Measurements from ENCODE around the gene DNAAF8.

Gene DNAAF8

GRCh38 chr16:4734063-4734729 lies at the start of gene DNAAF8, which contains the start of gene ANKS3:
DNAAF8 (plus strand) TSS chr16:4734537; CDS start chr16:4736515, 1,978 bp downstream.
ANKS3 (minus strand) TSS chr16:4734271; CDS start chr16:4730149, 4,122 bp downstream.
- peak; percentile 96 for DNase-seq

- DNase-seq = no peak
Observed at GRCh38 chr16:4684763-4685162, 49.6 kb upstream of the DNAAF8 start.

- no peak for DNase-seq
Observed at GRCh38 chr16:4685292-4685691, 49.0 kb upstream of the DNAAF8 start.

GRCh38 chr16:4685776-4686496 lies 48.4 kb upstream of the DNAAF8 start:
- DNase-seq = no peak

DNA sequence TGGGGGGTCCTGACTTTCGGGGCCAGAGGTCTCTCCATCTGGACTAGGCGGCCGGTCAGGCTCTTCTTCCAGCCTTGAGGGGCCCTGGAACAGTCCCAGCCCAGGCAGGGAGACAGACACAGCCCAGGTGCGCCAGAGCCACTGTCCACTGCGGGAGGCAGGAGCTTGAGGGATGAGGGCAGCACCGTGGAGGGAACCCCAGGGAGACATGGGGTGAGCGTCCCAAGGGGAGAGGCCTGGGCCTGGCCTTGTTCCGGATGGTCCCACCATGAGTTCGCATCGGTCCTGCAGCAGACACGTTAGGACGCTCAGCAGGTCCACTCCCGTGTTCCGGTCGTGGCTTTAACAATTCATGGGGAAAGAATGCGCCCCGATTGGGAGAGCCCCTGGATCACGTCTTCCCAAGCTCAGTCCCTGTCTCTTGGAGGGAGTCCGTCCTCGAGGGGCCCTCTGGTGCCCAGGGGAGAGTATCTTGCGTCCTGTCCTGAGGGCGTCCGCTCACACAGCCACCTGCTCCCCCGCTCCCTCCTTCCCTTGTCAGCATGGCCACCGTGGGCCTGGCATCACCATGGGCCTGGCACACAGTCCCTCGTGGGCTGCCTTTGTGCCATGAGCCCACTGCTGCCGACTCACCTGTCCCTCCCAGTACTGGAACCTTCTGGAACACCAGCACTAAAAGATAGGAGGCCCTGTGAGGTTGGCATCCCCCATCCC lies 47.7 kb upstream of the DNAAF8 start:
- no peak for DNase-seq

DNA sequence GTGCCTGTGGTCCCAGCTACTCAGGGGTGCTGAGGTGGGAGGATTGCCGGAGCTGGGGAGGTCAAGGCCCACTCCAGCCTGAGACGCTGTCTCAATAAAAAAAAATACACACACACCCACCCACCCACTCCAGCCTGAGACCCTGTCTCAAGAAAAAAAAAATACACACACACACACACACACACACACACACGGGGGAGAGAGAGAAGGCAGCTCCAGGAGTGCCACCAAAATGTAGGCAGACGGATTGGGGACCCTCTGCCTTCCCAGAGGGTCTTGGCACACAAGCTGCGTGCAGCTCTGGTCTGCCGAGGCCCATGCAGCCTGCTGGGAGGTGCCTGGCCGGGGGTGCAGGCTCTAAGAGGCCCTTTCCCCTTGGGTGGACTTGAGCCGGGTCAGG lies 46.9 kb upstream of the DNAAF8 start:
- DNase-seq = no peak

DNA sequence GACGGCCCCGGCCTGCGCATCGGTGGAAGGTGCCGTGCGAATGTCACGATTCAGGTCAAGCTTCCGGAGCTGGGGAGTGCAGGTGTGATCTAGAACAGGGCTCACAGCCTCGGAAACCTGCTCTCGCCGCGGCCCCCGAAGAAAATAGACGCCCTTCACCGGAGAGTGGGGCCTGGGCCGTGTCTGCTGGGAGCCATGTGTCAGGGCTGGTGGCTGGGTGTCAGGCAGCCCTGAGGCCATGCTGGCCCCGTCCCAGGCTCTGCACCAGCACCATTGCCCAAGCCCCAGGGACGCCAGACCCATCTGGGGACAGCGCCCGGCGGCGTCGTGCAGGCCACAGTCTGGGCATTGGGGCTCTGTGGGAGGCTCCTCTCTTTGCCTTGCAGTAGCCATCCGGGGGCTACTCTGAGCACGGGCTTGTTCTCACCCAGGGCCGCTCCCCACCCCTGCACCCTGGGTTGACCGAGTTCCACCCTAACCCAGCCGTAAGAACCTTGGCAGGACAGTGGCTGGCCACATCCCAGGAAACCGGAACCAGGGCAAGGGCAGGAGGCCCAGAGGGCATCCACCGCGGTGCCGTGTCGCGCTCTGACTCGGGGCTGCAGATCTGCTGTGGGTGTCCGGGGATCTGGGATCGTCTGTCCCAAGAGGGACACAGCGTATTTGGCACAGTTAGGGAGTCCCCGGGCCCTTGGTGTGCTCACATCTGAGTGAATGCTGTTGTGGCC lies 46.2 kb upstream of the DNAAF8 start:
- DNase-seq = no peak

GRCh38 chr16:4688674-4689045 lies 45.7 kb upstream of the DNAAF8 start:
- no peak for DNase-seq

GRCh38 chr16:4689091-4689671 lies 45.2 kb upstream of the DNAAF8 start:
- DNase-seq = no peak

GRCh38 chr16:4689864-4690704 lies 44.3 kb upstream of the DNAAF8 start:
- DNase-seq = no peak

DNA sequence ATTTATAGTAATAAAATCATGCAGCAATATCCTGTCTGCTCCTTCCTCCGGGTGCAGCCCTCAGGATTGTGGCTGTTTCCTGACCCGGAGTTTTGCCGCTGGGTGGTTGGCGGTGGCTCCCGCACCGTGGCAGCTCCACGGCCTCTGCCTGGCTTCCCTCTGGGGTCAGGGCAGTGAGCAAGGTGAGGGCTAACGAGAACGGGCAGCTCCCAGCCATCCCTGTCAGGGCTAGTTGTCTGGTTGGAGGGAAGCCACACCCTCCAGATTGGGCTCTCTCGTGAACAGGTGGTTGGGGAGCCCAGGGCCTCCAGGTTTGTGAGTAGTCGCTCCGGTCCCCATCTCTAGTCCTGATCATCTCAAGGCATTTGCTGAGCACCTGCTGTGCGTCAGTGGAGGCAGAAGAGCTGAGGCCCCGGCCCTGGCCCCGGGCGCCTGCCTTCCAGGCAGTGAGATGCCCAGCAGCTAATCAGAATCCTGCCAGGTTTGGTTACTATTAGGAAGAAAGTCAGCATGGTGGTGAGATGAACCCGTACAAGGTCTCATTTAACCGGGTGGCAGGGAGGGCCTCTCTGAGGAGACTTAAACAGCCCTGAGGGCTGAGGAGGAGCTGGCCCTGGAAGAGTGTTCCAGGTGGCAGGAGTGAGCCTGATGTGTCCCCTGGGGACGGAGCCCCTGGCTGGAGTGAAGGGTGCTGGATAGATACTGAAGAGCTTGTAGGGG lies 43.2 kb upstream of the DNAAF8 start:
- DNase-seq = no peak

DNA sequence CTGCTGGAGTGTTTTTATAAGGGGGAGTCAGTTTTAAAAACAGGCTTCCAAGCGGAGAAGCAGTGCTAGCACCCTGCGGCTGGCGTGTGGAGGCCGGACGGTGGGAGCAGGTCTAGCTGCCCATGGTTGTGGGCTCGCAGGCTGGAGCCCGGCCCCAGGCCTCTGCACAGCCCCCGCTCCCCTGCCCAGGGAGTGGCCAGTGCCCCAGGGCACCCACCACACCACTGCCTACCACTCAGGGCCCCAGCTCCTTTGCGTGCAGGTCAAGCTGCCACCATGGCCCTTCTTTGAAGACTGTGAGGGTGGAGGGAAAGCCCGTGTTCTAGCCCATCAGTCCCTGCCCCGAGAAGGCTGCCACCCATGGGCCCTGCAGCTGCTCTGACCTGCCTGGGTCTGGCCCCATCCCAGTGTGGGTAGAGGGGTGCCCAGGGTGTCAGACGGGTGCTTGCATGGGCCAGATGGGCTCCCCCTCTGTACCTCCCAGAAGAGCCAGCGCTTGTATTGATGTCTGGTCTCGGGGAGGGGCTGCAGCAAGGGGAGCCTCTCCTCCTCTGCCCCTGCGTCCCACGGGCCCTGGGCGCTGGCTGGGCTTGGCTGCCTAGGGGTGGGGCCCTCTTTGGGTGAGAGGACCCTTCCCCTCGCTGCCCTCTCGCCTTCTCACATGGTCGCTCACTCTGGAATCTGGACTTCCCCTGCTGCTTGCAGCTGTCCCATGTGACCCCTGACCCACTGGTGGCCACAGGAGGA lies 42.5 kb upstream of the DNAAF8 start:
- no peak for DNase-seq

- no peak for DNase-seq
Observed at GRCh38 chr16:4692460-4693295, 41.7 kb upstream of the DNAAF8 start.

GRCh38 chr16:4693296-4693955 lies 40.9 kb upstream of the DNAAF8 start, which contains the start of gene NUDT16L1:
NUDT16L1 (plus strand) TSS chr16:4693562; CDS start chr16:4693727, 165 bp downstream.
- peak; percentile 97 for DNase-seq

DNA sequence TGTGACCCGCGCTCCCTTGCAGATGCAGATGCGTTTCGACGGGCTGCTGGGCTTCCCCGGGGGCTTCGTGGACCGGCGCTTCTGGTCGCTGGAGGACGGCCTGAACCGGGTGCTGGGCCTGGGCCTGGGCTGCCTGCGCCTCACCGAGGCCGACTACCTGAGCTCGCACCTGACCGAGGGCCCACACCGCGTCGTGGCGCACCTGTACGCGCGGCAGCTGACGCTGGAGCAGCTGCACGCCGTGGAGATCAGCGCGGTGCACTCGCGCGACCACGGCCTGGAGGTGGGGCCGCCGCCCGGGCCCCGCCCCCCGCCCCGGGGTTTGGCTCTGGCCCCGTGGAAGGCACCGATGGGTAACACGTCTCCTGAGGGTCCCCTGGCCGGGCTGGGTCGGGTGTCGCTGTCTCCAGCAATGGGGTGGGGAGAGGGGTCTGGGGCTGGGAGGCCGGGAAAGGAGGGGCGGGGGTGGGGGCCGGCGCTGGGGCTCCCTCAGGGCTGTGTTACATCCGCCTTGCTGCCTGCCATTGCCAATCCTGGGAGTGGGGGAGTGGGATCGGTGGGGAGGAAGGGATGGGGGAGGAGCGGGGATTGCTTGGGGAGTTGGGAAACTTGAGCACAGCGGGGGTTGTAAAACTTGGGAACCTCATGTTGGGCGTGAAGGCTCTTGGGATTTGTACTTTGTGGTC lies 40.2 kb upstream of the DNAAF8 start:
- no peak for DNase-seq

- DNase-seq = no peak
Observed at GRCh38 chr16:4694642-4695451, 39.5 kb upstream of the DNAAF8 start.

Measured in left hindlimb (tissue), 1 donor.